ENCODE measurements around the gene BOK.

Gene BOK

DNA sequence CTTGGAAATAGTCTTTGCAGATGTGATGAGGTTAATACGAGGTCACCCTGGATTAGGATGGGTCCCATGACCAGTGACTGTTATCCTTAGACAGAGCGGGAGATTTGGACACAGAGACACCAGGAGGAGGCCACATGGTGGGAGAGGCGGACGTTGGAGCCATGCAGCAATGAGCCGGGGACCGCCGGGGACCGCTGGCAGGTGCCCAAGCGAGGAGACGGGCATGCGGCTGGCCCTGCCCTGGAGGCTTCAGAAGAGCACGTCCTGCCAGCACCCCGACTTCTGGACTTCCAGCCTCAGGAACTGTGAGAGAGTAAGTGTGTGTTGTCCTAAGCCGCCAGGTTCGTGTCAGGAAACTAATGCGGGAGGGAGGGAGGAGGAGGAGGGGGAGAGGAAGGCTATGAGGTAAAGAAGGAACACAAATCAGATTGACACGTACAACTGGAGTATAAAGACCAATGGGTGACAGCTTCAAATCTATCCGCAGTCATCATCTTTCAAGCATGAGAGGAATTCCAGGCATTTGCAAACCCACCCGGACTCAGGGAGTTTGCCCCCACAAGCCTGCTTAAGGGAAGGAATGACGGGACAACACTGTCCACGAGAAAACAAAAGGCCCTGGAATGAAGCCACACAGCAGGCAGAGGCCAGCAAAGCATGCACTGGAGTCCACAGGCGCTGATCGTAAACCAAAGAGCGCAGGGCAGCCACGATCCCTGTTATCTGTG, 11.6 kb upstream of the BOK start:
- H3K4me3 ChIP-seq (replicated peaks; ENCODE audit: low read depth, low read length): peak overlapping the region; percentile 21
- no peak for TF ChIP-seq CTCF (IDR thresholded peaks at IDR 0.05; ENCODE audit: low read length, missing control alignments)
- DNase-seq (ENCODE audit: low read depth): peak; percentile 91

GRCh38 chr2:241547781-241548450, 10.6 kb upstream of the BOK start:
- no peak for TF ChIP-seq CTCF (IDR thresholded peaks at IDR 0.05; ENCODE audit: low read length, missing control alignments)
- H3K4me3 ChIP-seq (replicated peaks; ENCODE audit: low read depth, low read length): no peak overlapping the region
- DNase-seq (ENCODE audit: low read depth): no peak

DNA sequence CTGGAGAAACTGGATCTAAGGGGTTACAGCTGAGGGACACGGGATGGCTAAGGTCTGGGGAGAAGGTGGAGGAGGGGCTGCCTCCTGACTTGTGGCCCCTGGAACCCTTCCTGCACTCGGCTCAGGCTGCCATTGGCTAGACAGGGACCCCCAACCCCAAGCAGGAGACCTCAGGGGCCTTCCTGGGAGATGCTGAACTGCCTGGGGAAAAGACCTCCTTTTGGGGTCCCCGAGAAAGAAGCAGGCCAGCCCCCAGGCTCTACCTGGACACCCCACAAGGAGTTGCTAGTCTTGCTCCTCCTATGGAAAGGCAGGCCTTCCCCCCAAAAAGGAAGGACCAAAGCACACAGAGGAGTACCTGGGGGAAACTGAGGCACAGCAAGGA, 10.1 kb upstream of the BOK start:
- DNase-seq (ENCODE audit: low read depth): no peak
- no peak overlapping the region for H3K4me3 ChIP-seq (replicated peaks; ENCODE audit: low read depth, low read length)
- no peak for TF ChIP-seq CTCF (IDR thresholded peaks at IDR 0.05; ENCODE audit: low read length, missing control alignments)

GRCh38 chr2:241550616-241551580, 7.6 kb upstream of the BOK start:
- no peak for DNase-seq (ENCODE audit: low read depth)
- H3K4me3 ChIP-seq (replicated peaks; ENCODE audit: low read depth, low read length): no peak overlapping the region
- no peak for TF ChIP-seq CTCF (IDR thresholded peaks at IDR 0.05; ENCODE audit: low read length, missing control alignments)

DNA sequence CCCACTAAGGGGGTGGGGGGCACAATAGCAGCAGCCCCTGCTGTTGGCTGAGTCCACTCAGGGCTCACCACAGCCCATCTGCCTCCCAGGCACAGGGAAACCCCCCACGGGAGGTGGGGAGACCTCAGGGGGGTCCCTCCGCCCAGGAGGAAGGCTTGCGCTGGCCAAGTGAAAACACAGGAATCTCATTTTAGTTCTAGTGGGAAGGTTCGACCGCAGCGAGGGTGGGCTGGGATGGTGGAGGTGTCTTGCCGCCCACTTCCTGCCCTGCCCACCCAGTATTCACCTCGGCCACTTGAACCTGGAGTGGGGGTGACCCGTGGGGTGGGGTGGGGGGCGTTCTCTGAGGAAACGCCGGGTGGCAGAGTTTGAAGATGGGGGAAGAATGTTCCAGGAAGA, 6.9 kb upstream of the BOK start:
- no peak for TF ChIP-seq CTCF (IDR thresholded peaks at IDR 0.05; ENCODE audit: low read length, missing control alignments)
- H3K4me3 ChIP-seq (replicated peaks; ENCODE audit: low read depth, low read length): no peak overlapping the region
- no peak for DNase-seq (ENCODE audit: low read depth)

DNA sequence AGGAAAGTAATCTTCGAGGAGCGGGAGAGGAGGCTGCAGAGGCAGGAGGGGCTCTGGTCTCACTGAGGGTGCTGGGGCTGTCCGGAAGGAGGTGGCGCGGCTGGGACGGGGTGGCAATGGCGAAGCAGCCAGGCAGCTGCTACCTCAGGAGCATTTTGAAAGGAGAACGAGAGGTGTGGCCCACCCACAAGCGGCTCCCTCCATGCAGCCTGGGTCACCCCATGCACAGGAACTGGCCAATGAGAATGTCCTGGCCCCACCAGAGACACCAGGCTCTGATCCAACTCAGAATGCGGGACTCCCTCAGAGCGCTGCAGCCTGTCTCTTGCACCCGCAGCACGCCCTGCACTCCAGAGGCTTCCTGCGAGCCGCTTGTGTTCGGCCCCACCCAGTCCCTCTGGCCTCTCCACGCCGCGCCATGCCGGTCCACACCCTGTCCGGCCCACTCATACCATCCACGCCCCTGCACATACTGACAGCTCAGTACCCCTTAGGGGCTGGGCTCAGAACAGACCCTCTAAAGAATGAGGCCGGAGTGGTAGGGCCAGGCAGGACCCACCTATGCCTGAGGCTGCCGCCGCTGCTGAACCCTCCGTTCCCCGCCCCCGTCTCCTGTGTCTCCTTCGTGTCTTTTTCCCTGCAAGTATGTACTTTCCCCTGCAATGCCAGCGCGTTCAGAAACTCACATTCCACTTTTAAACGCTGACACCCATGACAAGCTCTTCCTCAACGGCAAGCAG, 6.4 kb upstream of the BOK start:
- no peak overlapping the region for H3K4me3 ChIP-seq (replicated peaks; ENCODE audit: low read depth, low read length)
- no peak for DNase-seq (ENCODE audit: low read depth)
- no peak for TF ChIP-seq CTCF (IDR thresholded peaks at IDR 0.05; ENCODE audit: low read length, missing control alignments)
